GM19455 (cell line): ENCODE measurements around the gene COPS3.

ENCODE experiments used
- ATAC-seq: cut with Tn5 transposase; IDR thresholded peaks from one replicate; pipeline ENCODE4 v1.9.1; 2021; ENCODE audit not compliant: unreplicated experiment

The COPS3 gene

DNA sequence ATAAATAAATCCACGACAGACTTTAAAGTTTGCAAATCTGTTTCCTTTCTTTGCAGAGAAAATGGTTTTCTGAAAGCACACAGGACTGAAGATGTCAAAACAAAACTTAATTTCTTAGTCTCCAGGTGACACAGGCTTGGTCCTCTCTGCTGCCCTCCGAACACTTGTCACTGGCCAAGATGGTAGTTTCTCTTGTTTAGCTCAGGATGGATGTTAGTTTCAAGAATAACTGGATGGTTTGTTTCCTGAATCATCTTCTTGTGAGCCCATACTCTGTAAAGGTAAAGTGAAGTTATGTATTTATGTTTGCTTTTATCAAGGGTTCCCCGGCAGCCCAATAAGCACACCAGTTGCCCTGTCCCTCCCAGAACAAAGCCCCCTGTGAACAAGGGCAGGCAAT lies 34.2 kb downstream of the COPS3 start:
- ATAC-seq, result no peak

DNA sequence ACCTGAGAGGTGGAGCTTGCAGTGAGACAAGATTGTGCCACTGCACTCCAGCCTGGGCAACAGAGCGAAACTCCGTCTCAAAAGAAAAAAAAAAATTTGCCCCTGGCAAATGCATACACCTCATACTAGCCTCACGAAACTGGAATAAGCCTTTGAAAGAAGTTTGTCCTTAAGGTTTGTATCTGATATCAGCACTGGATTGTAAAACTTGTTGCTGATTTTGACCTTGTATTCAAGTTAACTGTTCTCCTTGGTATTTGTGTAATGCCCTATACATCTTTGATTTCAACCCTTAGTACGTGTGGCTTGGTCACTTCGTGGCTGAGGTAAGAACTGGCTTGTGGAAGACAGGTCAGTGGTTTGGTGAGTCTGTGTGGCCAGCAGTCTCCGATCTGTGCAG lies 37.9 kb downstream of the COPS3 start:
- no peak for ATAC-seq

DNA sequence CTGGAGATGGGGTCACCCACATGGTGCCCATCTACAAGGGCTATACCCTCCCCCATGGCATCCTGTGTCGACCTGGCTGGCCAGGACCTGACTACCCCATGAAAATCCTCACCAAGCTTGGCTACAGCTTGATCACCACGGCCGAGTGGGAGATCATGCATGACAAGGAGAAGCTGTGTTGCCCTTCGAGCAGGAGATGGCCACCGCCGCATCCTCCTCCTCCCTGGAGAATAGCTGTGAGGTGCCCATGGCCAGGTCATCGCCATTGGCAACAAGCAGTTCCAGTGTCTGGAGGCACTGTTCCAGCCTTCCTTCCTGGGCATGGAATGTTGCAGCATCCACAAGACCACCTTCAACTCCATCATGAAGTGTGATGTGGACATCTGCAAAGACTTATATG lies 38.8 kb downstream of the COPS3 start:
- ATAC-seq, result no peak

- no peak for ATAC-seq
Measured at GRCh38 chr17:17241656-17242055, 39.4 kb downstream of the COPS3 start.

GRCh38 chr17:17239832-17240231 lies 41.2 kb downstream of the COPS3 start:
- ATAC-seq, result no peak

- peak; percentile 78 for ATAC-seq
Measured at GRCh38 chr17:17237026-17237799, 43.8 kb downstream of the COPS3 start, which contains the start of gene FLCN. FLCN (minus strand) TSS chr17:17237168; CDS start chr17:17228137, 9,031 bp downstream.

GRCh38 chr17:17236295-17237025 lies 44.6 kb downstream of the COPS3 start:
- no peak for ATAC-seq

- no peak for ATAC-seq
Measured at GRCh38 chr17:17235212-17236174, 45.6 kb downstream of the COPS3 start.

- ATAC-seq, result no peak
Measured at GRCh38 chr17:17232303-17232621, 48.8 kb downstream of the COPS3 start.

DNA sequence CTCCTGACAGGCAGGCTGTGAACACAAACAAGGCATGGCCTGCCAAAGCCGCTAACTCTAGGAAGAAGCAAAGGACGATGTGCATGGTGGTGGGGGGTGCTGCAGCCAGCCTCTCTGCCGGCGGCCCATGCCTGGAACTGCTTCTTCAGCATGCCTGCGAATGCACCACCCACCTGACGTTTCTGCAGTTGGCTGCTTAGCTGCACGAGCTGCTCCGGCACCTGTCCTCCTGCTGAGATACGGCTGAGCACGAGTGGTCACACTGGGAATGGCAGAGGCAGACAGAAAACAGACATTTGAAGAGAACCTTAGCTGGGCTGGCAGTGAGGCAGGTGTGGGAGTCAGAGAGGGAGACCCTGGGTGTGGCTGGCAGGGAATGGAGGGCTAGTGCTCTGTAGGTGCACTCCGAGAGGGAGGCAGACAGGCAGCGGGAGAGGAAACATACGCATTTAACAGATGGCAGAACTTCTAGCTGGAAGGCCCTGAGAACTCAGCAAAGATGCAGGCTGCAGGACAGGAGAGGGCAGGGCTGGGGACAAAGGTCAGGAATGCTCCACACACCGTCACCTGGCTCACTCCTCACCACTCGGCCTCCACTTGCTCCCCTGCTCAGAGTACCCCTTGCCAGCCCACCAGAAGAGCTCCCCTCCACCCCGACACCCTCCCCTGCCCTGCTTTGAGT lies 49.3 kb downstream of the COPS3 start:
- no peak for ATAC-seq

DNA sequence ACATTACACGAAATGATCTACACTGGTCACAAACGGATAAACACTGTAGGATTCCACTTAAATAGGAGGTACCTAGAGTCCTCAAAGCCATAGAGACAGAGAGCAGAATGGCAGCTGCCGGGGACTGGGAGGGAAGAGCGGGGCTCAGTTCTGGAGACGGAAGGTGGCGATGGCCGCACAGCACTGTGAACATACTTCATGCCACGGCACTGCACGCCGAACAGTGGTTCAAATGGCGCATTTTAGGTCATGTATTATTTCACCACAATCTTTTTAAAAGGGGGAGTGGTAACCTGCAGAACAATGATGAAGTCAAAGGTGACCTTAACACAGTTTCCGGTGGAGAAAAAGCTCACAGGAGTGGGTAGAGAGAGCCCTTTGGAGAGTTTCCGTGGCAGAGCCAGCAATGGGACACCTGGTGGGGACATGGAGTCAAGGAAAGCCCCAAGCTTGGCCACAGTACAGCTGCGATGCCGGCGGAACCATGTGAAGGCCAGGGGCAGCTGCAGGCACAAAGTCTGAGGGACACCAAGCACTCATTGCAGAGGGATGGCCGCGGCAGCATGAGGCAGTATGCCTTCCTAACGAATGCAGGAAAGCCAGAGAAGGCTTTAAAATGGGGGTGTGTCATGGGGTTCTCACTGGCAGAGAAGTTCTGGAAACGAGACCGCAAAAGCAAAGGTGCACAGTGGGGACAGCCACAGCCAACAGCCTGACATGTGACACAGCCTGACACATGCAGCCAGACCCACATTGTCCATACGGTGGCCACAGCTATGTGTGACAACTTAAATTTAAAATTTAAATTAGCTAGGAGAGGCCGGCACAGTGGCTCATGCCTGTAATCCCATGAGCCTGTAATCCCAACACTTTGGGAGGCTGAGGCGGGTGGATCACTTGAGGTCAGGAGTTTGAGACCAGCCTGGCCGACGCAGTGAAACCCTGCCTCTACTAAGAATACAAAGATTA lies 51.3 kb downstream of the COPS3 start:
- no peak for ATAC-seq

DNA sequence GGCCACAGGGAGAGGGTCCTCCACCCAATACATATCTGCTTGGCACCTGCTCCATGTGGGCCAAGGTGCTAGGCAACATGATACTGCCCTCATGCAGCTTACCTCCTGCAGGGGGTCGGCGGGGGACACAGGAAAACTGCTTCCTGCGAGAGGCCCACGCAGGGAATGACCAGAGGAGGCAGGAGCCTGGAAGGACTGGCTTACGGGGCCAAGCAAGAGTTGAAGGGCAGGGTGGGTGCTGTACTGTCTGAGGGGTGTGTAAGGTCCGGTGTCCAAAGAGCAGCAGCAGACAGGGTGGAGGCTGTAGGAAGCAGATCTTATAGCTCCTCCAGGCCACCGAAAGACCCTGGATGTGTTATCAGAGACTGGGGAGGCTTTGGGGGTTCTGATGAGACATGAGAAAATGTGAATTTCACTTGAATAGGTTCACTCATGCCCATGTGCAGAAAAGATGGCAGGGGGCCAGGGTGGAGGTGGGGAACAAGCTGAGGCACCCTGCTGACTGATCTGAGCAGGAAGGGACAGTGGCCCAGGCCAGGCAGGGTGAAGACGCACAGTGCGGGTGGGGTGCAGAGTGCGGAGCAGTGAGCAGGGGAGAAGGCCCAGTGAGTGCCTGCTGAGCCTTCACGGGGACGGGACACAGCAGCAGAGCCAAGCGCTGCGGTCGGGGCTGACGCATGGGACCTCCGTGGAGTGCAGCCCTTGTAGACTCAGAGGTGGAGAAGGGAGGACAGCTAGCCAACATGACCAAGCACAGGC lies 52.3 kb downstream of the COPS3 start:
- ATAC-seq, result no peak

GRCh38 chr17:17227608-17228520 lies 53.2 kb downstream of the COPS3 start:
- no peak for ATAC-seq

- no peak for ATAC-seq
Measured at GRCh38 chr17:17226451-17227265, 54.4 kb downstream of the COPS3 start.

GRCh38 chr17:17225901-17226300 lies 55.1 kb downstream of the COPS3 start:
- ATAC-seq, result no peak

DNA sequence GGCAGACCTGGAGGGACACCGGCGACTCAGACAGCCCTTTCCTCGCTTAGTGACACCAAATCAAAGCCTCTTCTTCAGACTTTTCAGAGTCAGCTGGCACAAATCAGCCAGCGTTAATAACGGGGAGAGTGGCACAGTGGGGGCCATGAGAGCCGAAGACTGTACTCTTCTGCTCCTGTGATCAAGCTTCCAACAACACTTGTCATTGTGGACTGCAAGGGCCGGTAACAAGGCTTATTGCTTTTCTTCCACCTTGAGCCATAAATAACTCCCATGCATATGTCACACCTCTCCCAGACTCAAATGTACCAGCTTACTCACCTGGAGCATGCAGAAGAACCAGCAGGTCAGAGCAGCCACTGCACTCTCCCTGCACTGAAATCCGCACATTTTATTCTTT lies 56.9 kb downstream of the COPS3 start:
- ATAC-seq, result no peak

- no peak for ATAC-seq
Measured at GRCh38 chr17:17223736-17224135, 57.3 kb downstream of the COPS3 start.
